Mesothelial cell of epicardium (in vitro differentiated cells): Measurements from ENCODE around the gene MAMLD1. TPM values are rescaled to one million over a fixed set of nuclear protein-coding genes. Genes with fewer than 3 reads are reported as not detected.

Experiments
- DNase-seq, 2 experiments: peaks; one replicate each; pipeline ENCODE4 v3.0.0; 2021; ENCODE audit warnings: low spot score in 2 of 2; ENCODE audit not compliant: unreplicated experiment in 2 of 2
- H3K27ac Mint-ChIP-seq: 2 replicates; pipeline ENCODE4 v1.8.0; 2021; ENCODE audit warnings: mixed read lengths
- H3K27me3 Mint-ChIP-seq: 2 replicates; pipeline ENCODE4 v1.8.0; 2021; ENCODE audit warnings: low read depth, mixed read lengths
- H3K36me3 Mint-ChIP-seq: 2 replicates; pipeline ENCODE4 v1.8.0; 2021; ENCODE audit warnings: mixed read lengths
- H3K4me1 Mint-ChIP-seq: 2 replicates; pipeline ENCODE4 v1.8.0; 2021; ENCODE audit warnings: mixed read lengths
- H3K4me3 Mint-ChIP-seq: 2 replicates; pipeline ENCODE4 v1.8.0; 2021; ENCODE audit warnings: mild to moderate bottlenecking, moderate library complexity, mixed read lengths
- H3K9me3 Mint-ChIP-seq: 2 replicates; pipeline ENCODE4 v1.8.0; 2021; ENCODE audit warnings: mixed read lengths
- total RNA-seq: library from RNA; stranded (reverse); gene quantifications from 3 replicates; pipeline ENCODE4 v1.2.1, GENCODE V29; 2021
- TF ChIP-seq, protein P1 (sequence below): fragments of 200-600 bp; sonication (generic); IDR thresholded peaks from one replicate; pipeline ENCODE4 v1.5.0; 2021; ENCODE audit warnings: antibody characterized with exemption; ENCODE audit not compliant: unreplicated experiment

MAMLD1 gene
- total RNA-seq, 1 donor from 2014 or later = 1.4 TPM

DNA sequence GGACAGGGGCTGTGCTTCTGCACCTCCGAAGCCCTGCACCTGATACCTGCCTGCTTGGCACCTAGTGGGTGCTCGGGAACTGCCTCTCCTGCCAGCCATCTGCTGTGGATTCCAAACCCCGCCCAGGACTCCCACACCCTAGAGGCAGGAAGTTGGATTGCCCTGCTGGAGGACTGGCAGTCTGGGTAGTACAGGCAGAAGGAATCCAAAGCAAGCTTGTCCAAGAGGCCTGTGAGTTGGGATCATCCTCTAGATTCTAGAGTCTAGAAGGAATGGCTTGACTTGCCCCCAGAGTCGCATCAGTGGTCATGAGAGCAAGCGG, 140.7 kb downstream of the MAMLD1 start:
- DNase-seq = no peak
- H3K27ac Mint-ChIP-seq = no peak overlapping the region
- H3K4me1 Mint-ChIP-seq = peaks cover 4% of the 10 kb centered on the region
- H3K4me3 Mint-ChIP-seq = no peak overlapping the region
- TF ChIP-seq, protein P1, sequence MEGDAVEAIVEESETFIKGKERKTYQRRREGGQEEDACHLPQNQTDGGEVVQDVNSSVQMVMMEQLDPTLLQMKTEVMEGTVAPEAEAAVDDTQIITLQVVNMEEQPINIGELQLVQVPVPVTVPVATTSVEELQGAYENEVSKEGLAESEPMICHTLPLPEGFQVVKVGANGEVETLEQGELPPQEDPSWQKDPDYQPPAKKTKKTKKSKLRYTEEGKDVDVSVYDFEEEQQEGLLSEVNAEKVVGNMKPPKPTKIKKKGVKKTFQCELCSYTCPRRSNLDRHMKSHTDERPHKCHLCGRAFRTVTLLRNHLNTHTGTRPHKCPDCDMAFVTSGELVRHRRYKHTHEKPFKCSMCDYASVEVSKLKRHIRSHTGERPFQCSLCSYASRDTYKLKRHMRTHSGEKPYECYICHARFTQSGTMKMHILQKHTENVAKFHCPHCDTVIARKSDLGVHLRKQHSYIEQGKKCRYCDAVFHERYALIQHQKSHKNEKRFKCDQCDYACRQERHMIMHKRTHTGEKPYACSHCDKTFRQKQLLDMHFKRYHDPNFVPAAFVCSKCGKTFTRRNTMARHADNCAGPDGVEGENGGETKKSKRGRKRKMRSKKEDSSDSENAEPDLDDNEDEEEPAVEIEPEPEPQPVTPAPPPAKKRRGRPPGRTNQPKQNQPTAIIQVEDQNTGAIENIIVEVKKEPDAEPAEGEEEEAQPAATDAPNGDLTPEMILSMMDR = no peak
- peaks cover 4% of the 10 kb centered on the region for H3K9me3 Mint-ChIP-seq
- H3K36me3 Mint-ChIP-seq = no peaks in the 10 kb centered on the region
- peaks cover 40% of the 10 kb centered on the region for H3K27me3 Mint-ChIP-seq

DNA sequence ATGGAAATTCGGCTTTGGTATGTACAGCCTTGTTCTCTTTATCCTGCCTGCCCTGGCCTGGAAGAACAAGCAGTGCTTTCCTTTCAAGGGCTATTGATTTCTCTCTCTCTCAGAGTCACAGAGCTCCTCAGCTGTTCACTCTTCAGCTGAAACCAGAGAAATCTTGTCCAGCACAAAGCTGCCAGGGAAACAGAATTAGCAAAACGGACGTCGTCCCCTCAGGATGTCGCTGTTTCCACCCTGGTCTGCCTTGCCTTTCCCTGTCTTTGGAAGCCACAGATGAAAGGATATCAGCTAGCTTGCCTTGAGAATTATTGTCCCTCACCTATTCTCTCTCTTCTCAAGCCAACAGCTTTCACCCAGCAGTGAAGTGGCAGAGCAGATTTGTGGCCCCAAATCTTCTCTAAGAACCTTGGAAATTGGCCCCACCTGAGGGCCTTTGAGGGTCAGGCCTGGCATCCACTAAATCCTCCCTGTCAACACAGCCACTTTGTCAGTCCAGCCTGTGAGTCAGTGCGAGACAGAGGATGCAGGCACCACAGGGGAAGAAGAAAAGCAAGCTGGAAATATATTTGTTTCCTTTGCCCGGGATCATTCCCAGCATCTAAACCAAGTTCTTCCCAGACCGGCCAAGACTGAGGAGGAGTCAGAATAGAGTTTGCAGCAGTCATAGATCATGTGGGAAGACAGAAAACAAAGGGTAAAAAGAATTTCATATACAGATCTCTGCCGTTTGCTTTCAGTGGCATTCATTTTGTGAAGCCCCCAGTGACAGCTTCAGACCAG, 141.5 kb downstream of the MAMLD1 start:
- DNase-seq = no peak
- TF ChIP-seq, protein P1 = no peak
- no peak overlapping the region for H3K4me3 Mint-ChIP-seq
- peaks cover 3% of the 10 kb centered on the region for H3K9me3 Mint-ChIP-seq
- no peaks in the 10 kb centered on the region for H3K36me3 Mint-ChIP-seq
- H3K4me1 Mint-ChIP-seq = peaks cover 4% of the 10 kb centered on the region
- H3K27ac Mint-ChIP-seq = no peak overlapping the region
- H3K27me3 Mint-ChIP-seq = peaks cover 35% of the 10 kb centered on the region

DNA sequence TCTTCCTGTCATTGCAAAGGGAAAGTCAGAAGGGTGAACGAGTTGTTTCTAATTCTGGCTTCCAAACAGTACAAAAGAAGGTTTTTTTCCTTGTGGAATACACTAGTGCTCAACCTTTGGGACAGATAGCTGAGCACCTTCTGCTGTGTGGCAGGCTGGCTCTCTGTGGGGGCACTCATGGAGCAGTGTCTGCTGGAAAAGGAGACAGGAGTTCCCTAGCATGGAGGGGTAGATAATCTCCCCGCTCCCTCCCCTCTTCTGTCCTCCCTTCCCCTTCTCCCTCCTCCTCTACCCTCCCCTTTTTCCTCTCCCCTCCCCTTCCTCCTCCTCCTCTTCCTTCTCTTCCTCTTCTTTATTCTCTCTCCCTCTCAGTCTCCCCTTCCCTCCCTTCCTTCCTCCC, 142.9 kb downstream of the MAMLD1 start:
- Mint-ChIP-seq H3K4me3 (no peak overlapping the region), H3K27me3 (peaks cover 23% of the 10 kb centered on the region), H3K36me3 (no peaks in the 10 kb centered on the region), H3K9me3 (peaks cover 7% of the 10 kb centered on the region), H3K27ac (no peak overlapping the region), H3K4me1 (peaks cover 4% of the 10 kb centered on the region)
- TF ChIP-seq, protein P1 = no peak
- no peak for DNase-seq

DNA sequence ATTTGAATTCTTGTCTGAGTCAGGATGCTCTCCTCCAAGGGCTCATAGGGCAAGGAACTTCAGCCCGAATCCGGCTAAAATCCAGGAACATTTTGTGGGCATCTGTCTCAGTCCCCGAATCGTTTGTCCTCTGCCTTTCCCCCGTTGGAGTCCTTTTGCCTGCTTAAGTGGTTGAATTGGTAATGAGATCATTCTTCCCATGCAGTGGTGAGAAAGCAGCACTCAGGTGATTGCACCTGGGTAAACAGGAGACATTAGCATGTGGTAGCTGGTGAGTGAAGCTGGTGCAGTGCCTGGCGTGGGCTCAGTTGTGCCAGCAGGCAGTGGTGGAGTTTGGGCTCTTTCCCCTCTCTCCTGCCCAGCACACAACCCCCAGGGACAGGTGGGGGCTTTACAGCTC, 143.4 kb downstream of the MAMLD1 start:
- Mint-ChIP-seq H3K4me3 (no peak overlapping the region), H3K36me3 (no peaks in the 10 kb centered on the region)

DNA sequence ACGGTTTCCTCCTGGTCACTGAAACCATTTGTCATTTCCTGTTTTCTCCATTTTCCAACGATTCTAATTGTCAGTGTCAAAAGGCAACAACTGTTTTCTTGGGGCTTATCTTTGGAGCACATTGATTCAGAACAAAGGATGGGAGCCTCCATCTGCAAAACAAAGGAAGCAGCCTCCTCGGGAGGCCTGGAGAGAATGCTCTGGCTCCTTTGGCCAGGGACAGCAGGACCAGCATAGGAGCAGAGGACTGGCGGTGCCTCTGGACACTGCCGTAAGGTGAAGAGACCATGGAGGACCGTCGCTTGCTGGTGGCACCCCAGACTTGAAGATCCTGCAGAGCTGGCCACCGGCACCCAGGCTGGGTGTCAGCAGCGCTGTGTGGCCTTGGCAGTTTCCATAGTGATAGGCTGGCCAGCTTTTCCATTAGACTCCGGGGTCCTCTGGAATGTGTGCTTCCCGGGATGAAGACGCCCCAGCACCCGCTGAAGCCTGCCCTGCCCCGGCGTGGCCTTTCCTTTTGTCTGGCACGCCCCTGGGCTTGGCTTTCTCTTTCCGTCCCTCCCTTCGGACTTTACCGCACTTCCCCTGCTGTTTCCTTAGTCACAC, 144.2 kb downstream of the MAMLD1 start:
- TF ChIP-seq, protein P1 = no peak
- H3K36me3 Mint-ChIP-seq = no peaks in the 10 kb centered on the region
- no peak overlapping the region for H3K4me3 Mint-ChIP-seq
- peaks cover 10% of the 10 kb centered on the region for H3K9me3 Mint-ChIP-seq
- peaks cover 21% of the 10 kb centered on the region for H3K27me3 Mint-ChIP-seq
- no peak for DNase-seq
- peaks cover 4% of the 10 kb centered on the region for H3K4me1 Mint-ChIP-seq
- no peak overlapping the region for H3K27ac Mint-ChIP-seq

More for the DNA sequence above, 143.4 kb downstream of the MAMLD1 start:
- H3K9me3 Mint-ChIP-seq = peaks cover 10% of the 10 kb centered on the region
- H3K4me1 Mint-ChIP-seq = peaks cover 4% of the 10 kb centered on the region
- TF ChIP-seq, protein P1 = no peak
- H3K27me3 Mint-ChIP-seq = peaks cover 23% of the 10 kb centered on the region
- H3K27ac Mint-ChIP-seq = no peak overlapping the region
- DNase-seq = no peak
